T-helper 1 cell treated with Interleukin-12 subunit alpha and Interleukin-12 subunit beta and Interleukin-4 antibody, amounts not matched to agents 30 μg/mL and 1 μg/mL, for 36 hours (primary cell): ENCODE measurements around the gene IL12A.

Experiments used
- H3K27ac Mint-ChIP-seq: one replicate; pipeline ENCODE4 v1.8.0; 2021; ENCODE audit warnings: mild to moderate bottlenecking, mixed read lengths
- H3K27me3 Mint-ChIP-seq: one replicate; pipeline ENCODE4 v1.8.0; 2021; ENCODE audit warnings: low read depth, mixed read lengths
- H3K36me3 Mint-ChIP-seq: one replicate; pipeline ENCODE4 v1.8.0; 2021; ENCODE audit warnings: low read depth, mixed read lengths
- H3K4me1 Mint-ChIP-seq: one replicate; pipeline ENCODE4 v1.8.0; 2021; ENCODE audit warnings: low read depth, mixed read lengths
- H3K4me3 Mint-ChIP-seq: one replicate; pipeline ENCODE4 v1.8.0; 2021; ENCODE audit warnings: mild to moderate bottlenecking, moderate library complexity, mixed read lengths
- H3K9me3 Mint-ChIP-seq: one replicate; pipeline ENCODE4 v1.8.0; 2021; ENCODE audit warnings: mixed read lengths

The IL12A gene

DNA sequence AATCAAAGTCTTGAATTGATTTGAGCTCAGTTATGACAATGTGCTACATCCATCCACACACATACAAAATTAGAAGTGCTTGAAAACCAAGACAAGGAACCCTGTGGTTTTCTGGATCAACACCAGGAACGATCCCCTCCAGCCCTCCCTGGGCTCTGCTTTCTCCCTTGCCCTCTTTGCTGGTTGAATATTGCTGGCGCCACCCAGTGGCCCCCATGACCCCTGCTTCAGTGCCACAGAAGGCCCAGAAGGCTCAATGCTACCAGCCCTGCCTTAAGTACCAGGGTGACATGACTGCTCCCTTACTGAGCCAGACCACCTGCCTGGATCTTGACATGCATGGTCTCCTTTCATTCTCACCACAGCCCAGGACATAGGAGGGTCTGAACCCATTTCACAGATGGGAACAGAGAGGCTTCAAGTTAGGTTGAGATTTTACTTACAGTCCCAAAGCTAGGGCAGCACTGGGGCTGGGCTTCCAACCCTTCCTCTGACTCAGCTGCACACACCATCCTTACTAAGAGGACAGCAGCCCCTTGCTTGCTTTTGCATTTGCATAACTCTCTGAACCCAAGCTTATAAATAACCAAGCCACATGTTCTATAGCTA is 15.0 kb downstream of the IL12A start:
- H3K4me1 Mint-ChIP-seq: peaks cover 16% of the 10 kb centered on the region
- no peaks in the 10 kb centered on the region for H3K36me3 Mint-ChIP-seq
- H3K4me3 Mint-ChIP-seq: no peak overlapping the region
- H3K27ac Mint-ChIP-seq: no peak overlapping the region
- no peaks in the 10 kb centered on the region for H3K9me3 Mint-ChIP-seq
- H3K27me3 Mint-ChIP-seq: no peaks in the 10 kb centered on the region

DNA sequence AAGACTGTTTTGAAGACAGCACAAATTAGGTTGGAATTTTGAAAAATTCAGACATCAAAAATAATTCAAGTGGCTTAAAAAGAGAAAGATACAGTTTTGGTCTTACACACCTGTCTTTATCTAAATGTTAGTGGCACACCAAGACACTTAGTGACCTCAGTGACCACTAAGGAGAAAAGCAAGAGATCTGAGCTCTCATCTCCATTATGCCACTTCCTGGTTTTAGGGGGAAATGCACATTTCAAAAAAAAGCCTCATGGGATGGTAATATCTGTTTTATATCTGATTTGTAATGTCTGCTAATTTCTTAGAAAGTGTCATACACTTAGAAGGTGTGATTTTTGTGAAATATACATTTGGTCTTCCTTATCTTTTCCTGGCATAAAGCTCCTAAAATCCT is 16.4 kb downstream of the IL12A start:
- Mint-ChIP-seq H3K27ac (no peak overlapping the region), H3K36me3 (no peaks in the 10 kb centered on the region), H3K4me3 (no peak overlapping the region), H3K4me1 (peaks cover 23% of the 10 kb centered on the region), H3K9me3 (no peaks in the 10 kb centered on the region), H3K27me3 (no peaks in the 10 kb centered on the region)

DNA sequence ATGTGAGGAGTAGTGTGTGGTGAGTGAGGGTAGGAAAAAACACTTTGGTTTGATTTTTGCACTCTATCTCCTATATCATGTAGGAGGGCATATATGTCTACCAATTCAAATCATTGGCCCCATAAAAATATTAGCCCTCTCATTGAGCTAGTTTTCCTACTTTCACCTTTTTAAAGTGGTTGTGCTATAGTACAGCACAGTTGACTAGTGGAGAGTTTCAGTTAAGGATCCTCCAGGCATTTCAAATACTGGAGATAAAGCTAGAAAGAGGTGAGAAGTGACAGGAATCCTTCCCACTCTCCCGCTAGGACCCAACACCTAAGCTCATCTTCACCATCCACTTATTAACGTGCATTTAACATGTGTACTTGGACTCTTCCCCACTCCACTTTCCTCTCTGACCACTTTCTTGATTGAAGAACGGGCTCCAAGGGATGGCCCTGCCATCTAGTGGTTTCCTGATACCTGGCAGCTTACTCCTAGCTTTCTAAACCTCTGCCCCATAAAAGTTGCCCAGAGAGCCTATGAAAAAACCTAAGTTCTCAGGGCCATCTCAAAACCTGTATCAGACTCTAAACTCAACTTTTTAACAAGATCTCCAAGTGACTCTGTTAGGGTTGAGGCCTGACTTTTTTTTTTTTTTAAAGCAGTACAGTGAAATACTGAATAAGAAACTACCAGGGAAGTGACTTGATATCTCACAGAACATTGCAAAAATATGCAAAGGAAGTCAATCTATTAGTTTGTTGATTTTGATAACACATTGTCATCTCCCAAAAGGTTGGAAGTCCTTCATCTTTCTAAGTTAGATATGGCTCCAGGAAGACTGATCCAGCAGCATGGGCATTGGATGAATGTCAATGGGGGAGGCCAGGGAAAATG is 17.9 kb downstream of the IL12A start:
- H3K9me3 Mint-ChIP-seq: no peaks in the 10 kb centered on the region

DNA sequence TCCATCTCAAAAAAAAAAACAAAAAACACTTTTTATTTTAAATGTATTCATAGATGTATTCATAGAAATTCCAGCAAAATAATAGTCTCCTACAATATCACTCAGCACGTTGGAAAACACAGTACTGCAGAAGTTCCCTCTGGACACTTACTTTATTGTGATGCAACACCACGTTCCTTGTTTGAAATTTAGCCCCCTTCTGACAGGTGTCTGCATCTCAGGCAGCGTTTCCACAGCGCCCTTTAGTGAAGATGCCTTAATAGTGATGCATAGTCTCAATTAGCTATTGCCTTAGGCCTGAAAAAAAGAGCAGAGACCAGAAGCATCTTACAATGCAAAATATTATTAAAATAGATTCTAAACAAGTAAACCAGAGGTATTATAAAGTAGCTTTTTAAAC is 20.3 kb downstream of the IL12A start:
- H3K4me3 Mint-ChIP-seq: no peak overlapping the region
- H3K27ac Mint-ChIP-seq: no peak overlapping the region
- peaks cover 46% of the 10 kb centered on the region for H3K4me1 Mint-ChIP-seq
- peaks cover 2% of the 10 kb centered on the region for H3K36me3 Mint-ChIP-seq
- H3K9me3 Mint-ChIP-seq: no peaks in the 10 kb centered on the region
- H3K27me3 Mint-ChIP-seq: no peaks in the 10 kb centered on the region

More for the DNA sequence above, 17.9 kb downstream of the IL12A start:
- no peak overlapping the region for H3K4me3 Mint-ChIP-seq
- H3K36me3 Mint-ChIP-seq: no peaks in the 10 kb centered on the region
- H3K27me3 Mint-ChIP-seq: no peaks in the 10 kb centered on the region
- H3K4me1 Mint-ChIP-seq: peaks cover 32% of the 10 kb centered on the region
- H3K27ac Mint-ChIP-seq: no peak overlapping the region

DNA sequence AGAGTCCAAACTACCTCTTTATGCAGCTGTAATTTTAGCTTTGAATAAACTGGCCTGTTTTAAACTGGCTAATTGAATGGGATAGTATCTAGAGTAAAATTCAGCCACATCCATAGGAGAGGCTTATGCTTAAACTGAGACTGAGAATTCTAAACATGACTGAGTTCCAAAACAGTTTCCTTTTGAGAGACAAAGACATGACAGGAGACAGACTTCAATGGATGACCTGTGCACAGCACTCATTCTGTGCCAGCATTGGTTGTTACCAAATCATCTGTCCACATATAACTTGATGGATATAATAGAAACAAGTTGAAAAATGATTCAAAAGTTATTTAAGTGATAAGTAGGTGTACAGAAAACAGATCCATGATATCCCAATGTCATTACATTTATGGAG is 20.9 kb downstream of the IL12A start:
- Mint-ChIP-seq H3K4me1 (peaks cover 49% of the 10 kb centered on the region), H3K4me3 (no peak overlapping the region)

DNA sequence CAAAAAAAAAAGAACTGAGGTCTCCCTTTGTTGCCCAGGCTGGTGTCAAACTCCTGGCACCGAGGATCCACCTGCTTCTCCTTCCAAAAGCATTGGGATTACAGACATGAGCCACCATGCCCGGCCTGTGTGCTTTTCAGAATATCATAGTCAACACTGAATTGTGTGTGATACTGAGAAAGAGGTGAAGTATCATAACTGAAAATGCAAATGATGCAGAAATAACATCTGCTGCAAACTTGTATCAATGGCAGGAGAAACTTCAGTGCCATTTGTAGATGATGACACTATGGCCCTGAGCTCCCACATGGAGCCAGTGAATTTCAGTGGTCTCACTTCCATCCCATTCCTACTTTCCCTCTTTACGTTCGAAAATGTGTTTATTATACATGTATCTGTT is 21.9 kb downstream of the IL12A start:
- Mint-ChIP-seq H3K4me1 (peaks cover 50% of the 10 kb centered on the region), H3K9me3 (no peaks in the 10 kb centered on the region)

More for the DNA sequence above, 20.9 kb downstream of the IL12A start:
- no peaks in the 10 kb centered on the region for H3K27me3 Mint-ChIP-seq
- no peaks in the 10 kb centered on the region for H3K9me3 Mint-ChIP-seq
- no peak overlapping the region for H3K27ac Mint-ChIP-seq
- H3K36me3 Mint-ChIP-seq: peaks cover 2% of the 10 kb centered on the region

DNA sequence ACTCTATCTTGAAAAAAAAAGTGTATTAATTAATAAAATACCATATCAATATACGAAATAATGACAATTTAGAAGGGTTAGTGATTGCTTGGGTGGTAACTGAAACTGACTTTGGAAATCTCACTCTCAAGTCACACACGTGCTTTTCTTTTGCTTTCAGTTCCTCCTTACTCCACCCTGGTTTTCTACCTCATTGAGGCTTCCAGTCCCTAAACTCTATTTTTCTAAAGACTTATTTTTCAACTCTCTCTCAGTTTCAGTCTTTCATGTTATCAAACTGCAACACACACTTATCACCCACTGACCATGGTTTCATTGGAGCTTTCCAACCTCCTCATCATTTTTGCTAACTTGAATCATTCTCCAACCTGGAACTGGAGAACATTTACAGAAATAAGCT is 23.5 kb downstream of the IL12A start:
- no peaks in the 10 kb centered on the region for H3K9me3 Mint-ChIP-seq
- peak overlapping the region; percentile 67 for H3K27ac Mint-ChIP-seq
- no peaks in the 10 kb centered on the region for H3K27me3 Mint-ChIP-seq
- H3K36me3 Mint-ChIP-seq: peaks cover 2% of the 10 kb centered on the region
- peaks cover 39% of the 10 kb centered on the region for H3K4me1 Mint-ChIP-seq
- peak overlapping the region; percentile 1 for H3K4me3 Mint-ChIP-seq

More for the DNA sequence above, 21.9 kb downstream of the IL12A start:
- peaks cover 2% of the 10 kb centered on the region for H3K36me3 Mint-ChIP-seq
- no peaks in the 10 kb centered on the region for H3K27me3 Mint-ChIP-seq
- H3K4me3 Mint-ChIP-seq: no peak overlapping the region
- H3K27ac Mint-ChIP-seq: peak overlapping the region; percentile 49

DNA sequence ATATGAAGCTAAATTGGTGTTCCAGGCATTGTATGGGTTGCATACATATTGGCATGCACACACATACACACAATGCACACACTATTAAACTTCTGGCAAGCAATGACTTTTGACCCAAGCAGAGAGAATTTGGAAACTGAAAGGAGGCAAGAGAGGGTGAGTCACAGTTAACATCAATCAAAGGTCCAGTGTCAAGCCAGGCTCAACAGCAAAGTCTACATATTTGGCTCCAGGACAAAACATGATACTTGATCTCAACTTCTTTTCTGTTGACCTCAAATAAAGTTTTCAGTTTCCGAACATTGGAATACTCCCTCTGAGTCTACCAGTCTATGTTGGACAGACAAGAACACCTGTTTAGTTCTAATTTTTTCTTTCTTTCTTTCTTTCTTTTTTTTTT is 28.3 kb downstream of the IL12A start:
- no peaks in the 10 kb centered on the region for H3K27me3 Mint-ChIP-seq
- no peaks in the 10 kb centered on the region for H3K9me3 Mint-ChIP-seq
- no peak overlapping the region for H3K27ac Mint-ChIP-seq
- H3K36me3 Mint-ChIP-seq: peaks cover 3% of the 10 kb centered on the region
- peaks cover 27% of the 10 kb centered on the region for H3K4me1 Mint-ChIP-seq
- no peak overlapping the region for H3K4me3 Mint-ChIP-seq

DNA sequence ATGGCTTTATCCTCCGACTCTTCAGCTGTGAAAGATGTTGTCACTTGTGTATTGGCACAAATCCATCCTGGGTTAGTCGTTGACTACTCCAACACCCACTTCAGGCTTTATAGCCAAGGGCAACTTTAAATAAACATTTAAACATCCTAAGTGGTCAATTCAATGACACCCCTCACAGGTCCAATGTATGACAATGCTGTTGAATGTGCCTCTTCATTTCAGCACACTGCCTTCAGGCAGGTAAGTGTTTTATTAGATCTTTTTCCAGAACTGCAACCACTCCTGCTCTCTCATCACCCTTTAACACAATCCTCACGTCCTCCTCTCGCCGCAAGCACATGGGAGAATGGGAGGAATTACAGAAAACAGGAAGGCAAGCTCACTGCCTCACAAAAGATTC is 30.3 kb downstream of the IL12A start:
- H3K4me3 Mint-ChIP-seq: no peak overlapping the region
- peaks cover 14% of the 10 kb centered on the region for H3K4me1 Mint-ChIP-seq
- peak overlapping the region; percentile 8 for H3K27ac Mint-ChIP-seq
- peaks cover 1% of the 10 kb centered on the region for H3K36me3 Mint-ChIP-seq
- H3K27me3 Mint-ChIP-seq: no peaks in the 10 kb centered on the region
- no peaks in the 10 kb centered on the region for H3K9me3 Mint-ChIP-seq

DNA sequence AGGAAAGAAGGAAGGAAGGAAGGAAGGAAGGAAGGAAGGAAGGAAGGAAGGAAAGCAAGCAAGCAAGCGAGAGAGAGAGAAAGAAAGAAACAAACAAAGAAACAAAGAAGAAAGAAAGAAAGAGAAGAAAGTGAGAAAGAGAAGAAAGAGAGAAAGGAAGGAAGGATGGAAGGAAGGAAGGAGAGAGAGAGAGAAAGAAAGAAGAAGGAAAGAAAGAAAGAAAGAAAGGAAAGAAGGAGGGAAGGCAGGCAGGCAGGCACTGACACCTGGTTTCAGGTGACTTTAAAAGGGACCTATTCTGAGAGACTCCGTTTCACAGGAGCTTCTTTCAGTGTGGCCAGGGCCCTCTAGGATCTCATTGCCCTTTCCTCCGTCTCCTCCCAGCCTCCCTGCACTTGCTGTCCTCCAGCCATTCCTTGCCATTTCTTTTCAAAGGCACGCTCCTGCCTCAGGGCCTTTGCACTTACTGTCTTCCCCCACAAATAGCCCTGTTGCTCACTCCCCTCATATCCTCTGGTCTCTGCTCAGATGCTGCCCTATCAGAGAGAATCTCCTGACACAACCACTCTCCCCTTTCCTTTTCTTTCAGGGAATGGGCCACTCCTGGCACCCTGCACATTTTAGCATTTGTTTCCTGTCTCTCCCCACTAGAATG is 31.5 kb downstream of the IL12A start:
- peaks cover 12% of the 10 kb centered on the region for H3K4me1 Mint-ChIP-seq
- no peaks in the 10 kb centered on the region for H3K9me3 Mint-ChIP-seq
- no peak overlapping the region for H3K4me3 Mint-ChIP-seq
- peaks cover 1% of the 10 kb centered on the region for H3K36me3 Mint-ChIP-seq
- no peaks in the 10 kb centered on the region for H3K27me3 Mint-ChIP-seq
- no peak overlapping the region for H3K27ac Mint-ChIP-seq

DNA sequence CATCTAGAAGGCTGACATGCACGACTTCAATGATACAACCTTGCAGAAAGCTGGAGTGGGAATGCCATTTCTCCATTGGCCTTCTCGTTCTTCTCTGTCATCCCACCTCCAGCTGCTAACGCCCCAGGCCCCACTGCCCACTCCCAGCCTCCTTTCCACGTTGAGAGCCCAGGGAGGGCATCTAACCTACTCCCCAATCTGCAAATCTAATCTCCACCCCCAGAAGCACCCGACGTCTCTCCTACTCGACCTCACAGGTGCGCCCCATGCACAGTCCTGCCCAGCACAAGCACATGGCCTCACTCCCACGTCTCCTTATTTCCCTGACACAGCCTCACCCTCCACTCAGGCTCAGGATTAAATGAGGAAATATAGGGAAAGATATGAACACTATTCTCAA is 33.4 kb downstream of the IL12A start:
- Mint-ChIP-seq H3K27me3 (no peaks in the 10 kb centered on the region), H3K9me3 (no peaks in the 10 kb centered on the region), H3K27ac (no peak overlapping the region), H3K4me3 (no peak overlapping the region), H3K4me1 (peaks cover 19% of the 10 kb centered on the region), H3K36me3 (peaks cover 1% of the 10 kb centered on the region)

DNA sequence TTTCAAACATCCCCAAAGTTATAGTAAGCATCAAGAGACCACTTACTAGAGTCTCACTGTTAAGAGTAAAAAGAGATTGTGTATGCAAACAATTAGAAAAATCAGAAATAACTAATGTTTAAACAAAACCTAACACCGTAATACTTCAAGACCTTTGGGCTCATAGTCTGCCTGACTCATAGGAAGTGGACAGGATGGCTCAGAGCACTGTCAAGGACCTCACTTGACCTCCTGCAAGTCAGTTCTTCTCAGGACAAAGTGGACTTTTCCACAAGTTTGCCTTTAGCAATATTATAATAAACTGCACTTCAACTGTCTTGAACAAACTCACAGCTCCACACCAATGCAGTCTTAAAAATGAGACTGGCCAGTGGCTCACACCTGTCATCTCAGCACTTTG is 34.8 kb downstream of the IL12A start:
- no peak overlapping the region for H3K27ac Mint-ChIP-seq
- peaks cover 29% of the 10 kb centered on the region for H3K4me1 Mint-ChIP-seq
- no peak overlapping the region for H3K4me3 Mint-ChIP-seq
- H3K36me3 Mint-ChIP-seq: peaks cover 1% of the 10 kb centered on the region
- H3K9me3 Mint-ChIP-seq: no peaks in the 10 kb centered on the region
- H3K27me3 Mint-ChIP-seq: no peaks in the 10 kb centered on the region

DNA sequence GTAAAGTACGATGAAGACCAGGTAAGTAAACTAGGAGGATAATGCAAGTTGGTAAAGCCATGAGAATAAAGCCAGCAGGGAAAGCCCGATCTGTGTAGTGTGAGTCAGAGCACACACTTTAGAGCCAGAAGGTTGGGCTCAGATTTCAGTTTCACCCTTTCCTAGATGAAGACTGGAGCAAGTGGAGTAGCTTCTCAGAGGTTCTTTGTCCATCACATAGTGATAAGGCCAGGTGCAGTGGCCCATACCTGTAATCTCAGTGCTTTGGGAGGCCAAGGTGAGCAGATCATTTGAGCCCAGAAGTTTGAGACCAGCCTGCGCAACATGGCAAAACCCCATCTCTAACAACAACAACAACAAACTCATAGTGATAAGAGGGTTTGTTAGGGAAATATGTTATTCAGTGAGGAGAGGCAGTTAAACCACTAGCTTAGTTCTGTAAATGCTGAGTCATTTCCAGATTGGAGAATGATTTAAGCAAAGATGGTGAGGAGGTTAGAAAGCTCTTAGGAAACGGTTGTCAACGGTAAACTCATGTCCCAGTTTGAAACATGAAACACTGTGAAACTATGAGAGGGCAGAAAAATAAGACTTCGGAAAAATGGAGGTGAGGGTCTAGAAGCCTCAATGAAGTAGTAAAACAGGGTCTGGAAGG is 39.0 kb downstream of the IL12A start:
- H3K27me3 Mint-ChIP-seq: no peaks in the 10 kb centered on the region
- H3K9me3 Mint-ChIP-seq: no peaks in the 10 kb centered on the region
- H3K36me3 Mint-ChIP-seq: no peaks in the 10 kb centered on the region
- H3K4me3 Mint-ChIP-seq: peak overlapping the region; percentile 59
- H3K27ac Mint-ChIP-seq: peak overlapping the region; percentile 89
- peaks cover 29% of the 10 kb centered on the region for H3K4me1 Mint-ChIP-seq

DNA sequence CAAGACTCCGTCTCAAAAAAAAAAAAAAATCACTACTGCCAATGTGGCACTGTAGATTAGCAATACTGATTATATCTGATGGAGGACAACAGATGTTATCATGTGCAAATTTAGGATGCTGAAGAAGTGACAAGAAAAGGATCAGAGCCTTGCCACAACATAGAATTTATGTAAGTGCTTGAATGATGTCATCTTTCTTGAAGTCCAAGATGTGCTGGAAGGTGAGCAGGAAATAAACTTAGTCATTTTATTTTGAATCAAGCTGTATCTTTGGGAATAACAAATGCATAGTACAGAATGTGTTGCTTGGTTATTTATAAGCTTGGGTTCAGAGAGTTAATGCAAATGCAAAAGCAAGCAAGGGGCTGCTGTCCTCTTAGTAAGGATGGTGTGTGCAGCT is 47.1 kb downstream of the IL12A start:
- H3K36me3 Mint-ChIP-seq: no peaks in the 10 kb centered on the region
- H3K27ac Mint-ChIP-seq: no peak overlapping the region
- H3K9me3 Mint-ChIP-seq: no peaks in the 10 kb centered on the region
- H3K27me3 Mint-ChIP-seq: peaks cover 45% of the 10 kb centered on the region
- no peak overlapping the region for H3K4me3 Mint-ChIP-seq
- peaks cover 5% of the 10 kb centered on the region for H3K4me1 Mint-ChIP-seq
